Kidney (tissue), 14 donors: Measurements from ENCODE around the gene AZU1. TPM values are rescaled to one million over a fixed set of nuclear protein-coding genes. Genes with fewer than 3 reads are reported as not detected.
A peak's percentile ranks its signal among the peaks of the same experiment; 100 is the strongest.

ENCODE experiments used
- DNase-seq, 5 donors: peaks; one replicate each; pipeline ENCODE4 v3.0.0-alpha.2; 2013 to 2020
- FAIRE-seq: peaks from 2 replicates; lab custom pipeline; 2012; peaks lifted over from hg19 to GRCh38; lab: Jason Lieb, UNC
- H3K27ac ChIP-seq, 2 donors: one replicate each; pipeline ENCODE4 v1.7.0; 2013; ENCODE audit warnings: low read depth in 2 of 2, low read length in 2 of 2, inconsistent platforms in 1 of 2
- H3K27me3 ChIP-seq: one replicate; pipeline ENCODE4 v1.7.1; 2013; ENCODE audit warnings: low read length, inconsistent platforms; ENCODE audit not compliant: control insufficient read depth, insufficient read depth
- H3K36me3 ChIP-seq, 3 donors: one replicate each; pipeline versions ENCODE4 v1.7.0 to v1.7.1; 2013; ENCODE audit warnings: low read length in 3 of 3, control low read depth in 1 of 3, inconsistent platforms in 1 of 3; ENCODE audit not compliant: insufficient read depth in 3 of 3, control insufficient read depth in 2 of 3
- H3K4me1 ChIP-seq, 3 donors: one replicate each; pipeline versions ENCODE4 v1.7.0 to v1.7.1; 2013; ENCODE audit warnings: low read length in 3 of 3, inconsistent platforms in 1 of 3, low read depth in 1 of 3; ENCODE audit not compliant: control insufficient read depth in 2 of 3, insufficient read depth in 2 of 3
- H3K4me3 ChIP-seq, 3 donors: one replicate each; pipeline versions ENCODE4 v1.7.0 to v1.8.1; 2013; ENCODE audit warnings: low read length in 3 of 3, control low read depth in 1 of 3, inconsistent platforms in 1 of 3
- H3K9ac ChIP-seq, 3 donors: one replicate each; pipeline versions ENCODE4 v1.7.0 to v1.7.1; 2013; ENCODE audit warnings: low read length in 3 of 3, control low read depth in 1 of 3, inconsistent platforms in 1 of 3
- H3K9me3 ChIP-seq, 3 donors: one replicate each; pipeline versions ENCODE4 v1.7.0 to v1.7.1; 2013; ENCODE audit warnings: low read length in 3 of 3, control low read depth in 1 of 3, inconsistent platforms in 1 of 3; ENCODE audit not compliant: control insufficient read depth in 2 of 3, insufficient read depth in 1 of 3
- CTCF ChIP-seq: IDR thresholded peaks from 3 replicates; pipeline ENCODE4 v1.5.1; 2012; ENCODE audit warnings: mild to moderate bottlenecking, moderate library complexity, borderline replicate concordance; ENCODE audit not compliant: insufficient read depth; ENCODE audit errors: extremely low read depth
- intact Hi-C: fragments of 100-400 bp; cut with DNase I; formaldehyde crosslinking; loops from one replicate; pipeline ENCODE4 v1.11.1; 2022
- polyA plus RNA-seq: library from polyadenylated mRNA; stranded (reverse); fragments of 350-450 nt; fragmentation: Illumina TruSeq; extraction: RNeasy Lipid Tissue Mini Kit (QIAGEN cat#74804); gene quantifications from one replicate; pipeline ENCODE4 v1.2.3, GENCODE V29; 2014; ENCODE audit warnings: low read depth, low replicate concordance; ENCODE audit not compliant: insufficient read depth
- total RNA-seq: library from RNA; stranded (reverse); fragmentation: NEBNext Ultra II Directional; extraction: Animal tissue kit (Norgen Biotek cat#: 25700); gene quantifications from one replicate; pipeline ENCODE4 v1.2.1, GENCODE V29; 2021
- donor health status: control.
- donor health status: control.
- donor health status: control.
- donor health status: control.
- donor health status: control.
- donor health status: DM: yes; HTN: yes; CAD: no.
- donor health status: Normal renal cell carcinoma (clear cell type).

AZU1 gene
- total and polyA plus RNA-seq, 2 donors from 2014 or later: 0.50 TPM; not detected in 1

- intact Hi-C loops: no loop called here
- no peaks in the 10 kb centered on the region for H3K27me3 ChIP-seq
- FAIRE-seq: no peak
- H3K27ac ChIP-seq: no peak overlapping the region
- H3K9ac ChIP-seq: no peak overlapping the region
- DNase-seq: peak in 1 of 5 donors; percentile 78
- peaks cover 0 to 10% (median 0%) of the 10 kb centered on the region in 3 donors for H3K4me1 ChIP-seq
- H3K36me3 ChIP-seq: no peaks in the 10 kb centered on the region
- no peaks in the 10 kb centered on the region for H3K9me3 ChIP-seq
- H3K4me3 ChIP-seq: no peak overlapping the region
- no peak for TF ChIP-seq CTCF
These were observed 33.6 kb downstream of the AZU1 start for GRCh38 chr19:861141-861755.

- Histone ChIP-seq H3K9me3 (no peaks in the 10 kb centered on the region), H3K36me3 (no peaks in the 10 kb centered on the region), H3K4me1 (peaks cover 0 to 10% (median 0%) of the 10 kb centered on the region in 3 donors), H3K27ac (no peak overlapping the region), H3K9ac (no peak overlapping the region), H3K27me3 (no peaks in the 10 kb centered on the region), H3K4me3 (no peak overlapping the region)
- no peak for TF ChIP-seq CTCF
- intact Hi-C loops: no loop called here
- no peak for FAIRE-seq
- DNase-seq: peak in 3 of 5 donors; percentile 54 to 91 (median 89)
These were observed 34.3 kb downstream of the AZU1 start for GRCh38 chr19:861756-862580.

- Histone ChIP-seq H3K4me3 (no peak overlapping the region), H3K9me3 (no peaks in the 10 kb centered on the region), H3K36me3 (no peaks in the 10 kb centered on the region), H3K9ac (no peak overlapping the region), H3K27me3 (no peaks in the 10 kb centered on the region), H3K4me1 (peaks cover 0 to 10% (median 0%) of the 10 kb centered on the region in 3 donors), H3K27ac (no peak overlapping the region)
- DNase-seq (peak in 4 of 5 donors; percentile 66 to 92 (median 74)), FAIRE-seq (no peak)
- intact Hi-C loops: no loop called here
- TF ChIP-seq CTCF: no peak
These were observed 35.1 kb downstream of the AZU1 start for GRCh38 chr19:862581-863314.
